Psoas muscle (tissue), 8 donors: ENCODE results near the gene PRKCD. TPM values are rescaled to one million over a fixed set of nuclear protein-coding genes. Genes with fewer than 3 reads are reported as not detected.
A peak's percentile ranks its signal among the peaks of the same experiment; 100 is the strongest.

Source experiments
- ATAC-seq, 4 donors: fragments of 200-7000 bp; cut with Tn5 transposase; one replicate each; pipeline ENCODE4 v1.9.1; 2020; ENCODE audit warnings: moderate library complexity in 3 of 4, mild to moderate bottlenecking in 2 of 4
- DNase-seq, 2 donors: peaks; one replicate each; pipeline ENCODE4 v3.0.0-alpha.2; 2020
- H3K27ac ChIP-seq: fragments of 200-600 bp; one replicate; pipeline ENCODE4 v1.8.0; 2022
- H3K27me3 ChIP-seq, 3 donors: fragments of 200-600 bp in 1 of 3; one replicate each; pipeline versions ENCODE4 v1.6.1 to v1.8.0; 2013 to 2022; ENCODE audit warnings: low read length in 2 of 3, mild to moderate bottlenecking in 2 of 3, moderate library complexity in 1 of 3; ENCODE audit not compliant: insufficient read depth in 3 of 3
- H3K36me3 ChIP-seq, 2 donors: fragments of 200-600 bp in 1 of 2; one replicate each; pipeline versions ENCODE4 v1.6.1 to v1.8.0; 2013 to 2022; ENCODE audit warnings: low read depth in 1 of 2, mild to moderate bottlenecking in 1 of 2, moderate library complexity in 1 of 2; ENCODE audit not compliant: insufficient read depth in 1 of 2
- H3K4me1 ChIP-seq: fragments of 200-600 bp; one replicate; pipeline ENCODE4 v1.8.0; 2022
- H3K4me3 ChIP-seq: fragments of 200-600 bp; one replicate; pipeline ENCODE4 v1.8.0; 2022; ENCODE audit warnings: mild to moderate bottlenecking
- H3K9me3 ChIP-seq: fragments of 200-600 bp; one replicate; pipeline ENCODE4 v1.8.0; 2022
- CTCF ChIP-seq: fragments of 200-600 bp; IDR thresholded peaks from one replicate; pipeline ENCODE4 v1.8.0; 2022; ENCODE audit warnings: antibody characterized with exemption
- whole genome bisulfite sequencing, 3 donors: extraction: QIAGEN DNeasy Blood & Tissue Kit; methylation state at CpG; one replicate each; pipeline versions ENCODE4 v1.1.6 to v1.1.7; 2013; 5-methylcytosine and 5-hydroxymethylcytosine counted together
- intact Hi-C, 2 donors: fragments of 100-400 bp; cut with DNase I; formaldehyde crosslinking; loops; one replicate each; pipeline versions ENCODE4 v1.11.0 to v1.14.2; 2022
- polyA plus RNA-seq, 3 donors: library from polyadenylated mRNA; stranded (reverse); fragments of 200-250 nt; gene quantifications; one replicate each; pipeline ENCODE4 v1.2.3, GENCODE V29; 2013
- total RNA-seq, 4 donors: library from RNA; stranded (reverse); fragmentation: NEBNext Ultra II Directional in 2 of 4; extraction: Animal tissue kit (Norgen Biotek cat#: 25700) in 2 of 4; gene quantifications; one replicate each; pipeline versions ENCODE4 v1.2.1 to v1.2.4, GENCODE V29; 2021 to 2023
- donor health status: healthy with polysubstance abuse.
- donor health status: DM: no; HTN: no; CAD: no; lungs with moderate emphysema.
- donor health status: Bipolar disorder and iron deficiency.
- donor health status: healthy.
- donor health status: DM: yes; HTN: yes; CAD: no.
- donor health status: DM: no; HTN: no; CAD: no.
- donor health status: DM: no; HTN: no; CAD: no.
- donor health status: DM: yes; HTN: yes; CAD: no.

PRKCD gene
- total and polyA plus RNA-seq, 7 donors: 3.2 to 8.4 (median 4.4) TPM

GRCh38 chr3:53234130-53234840 lies 73.3 kb downstream of the PRKCD start:
- Histone ChIP-seq H3K27ac (no peak overlapping the region), H3K4me1 (peaks cover 23% of the 10 kb centered on the region), H3K36me3 (peaks cover 4 to 99% of the 10 kb centered on the region in 2 donors), H3K9me3 (no peaks in the 10 kb centered on the region), H3K27me3 (no peaks in the 10 kb centered on the region), H3K4me3 (no peak overlapping the region)
- intact Hi-C loops: no loop called here
- TF ChIP-seq CTCF: no peak
- peak in 1 of 2 donors; percentile 26 for DNase-seq
- ATAC-seq: no peak
- WGBS, 3 donors: 87 to 90% (median 89%) methylated on average over 15 of the region's 15 CpGs

- Histone ChIP-seq H3K27ac (no peak overlapping the region), H3K9me3 (no peaks in the 10 kb centered on the region), H3K4me1 (peaks cover 25% of the 10 kb centered on the region), H3K36me3 (peaks cover 4 to 99% of the 10 kb centered on the region in 2 donors), H3K4me3 (no peak overlapping the region), H3K27me3 (no peaks in the 10 kb centered on the region)
- no peak for TF ChIP-seq CTCF
- WGBS, 3 donors: 89 to 98% (median 91%) methylated on average over 10 of the region's 10 CpGs
- peak in 1 of 2 donors; percentile 32 for DNase-seq
- intact Hi-C loops: no loop called here
- ATAC-seq: no peak
These were observed 73.8 kb downstream of the PRKCD start for GRCh38 chr3:53234841-53235232.

GRCh38 chr3:53235545-53235944 lies 74.5 kb downstream of the PRKCD start:
- Histone ChIP-seq H3K4me3 (no peak overlapping the region), H3K9me3 (no peaks in the 10 kb centered on the region), H3K4me1 (peaks cover 32% of the 10 kb centered on the region), H3K36me3 (peaks cover 0 to 99% of the 10 kb centered on the region in 2 donors), H3K27ac (no peak overlapping the region), H3K27me3 (no peaks in the 10 kb centered on the region)
- ATAC-seq (no peak), DNase-seq (no peak)
- no peak for TF ChIP-seq CTCF
- WGBS, 3 donors: 79 to 86% (median 83%) methylated on average over 6 of the region's 6 CpGs
- intact Hi-C loops: no loop called here

- no peak for TF ChIP-seq CTCF
- peaks cover 39% of the 10 kb centered on the region for H3K4me1 ChIP-seq
- H3K4me3 ChIP-seq: no peak overlapping the region
- H3K27me3 ChIP-seq: no peaks in the 10 kb centered on the region
- DNase-seq: peak; percentile 70 to 72
- H3K9me3 ChIP-seq: no peaks in the 10 kb centered on the region
- H3K36me3 ChIP-seq: peaks cover 0 to 99% of the 10 kb centered on the region in 2 donors
- peak; percentile 70 to 85 (median 76) for ATAC-seq
- 59 to 64% (median 64%) methylated on average over 8 to 9 of the region's 9 CpGs for WGBS, 3 donors
- intact Hi-C loops: no loop called here
- peak overlapping the region; percentile 6 for H3K27ac ChIP-seq
These were observed 75.3 kb downstream of the PRKCD start for GRCh38 chr3:53236112-53236841.
